ENCODE results near the gene TTC1. TPM values are rescaled to one million over a fixed set of nuclear protein-coding genes. Genes with fewer than 3 reads are reported as not detected.

The TTC1 gene
- total RNA-seq, 2 experiments from 2014 or later = 50.1 to 51.6 TPM

DNA sequence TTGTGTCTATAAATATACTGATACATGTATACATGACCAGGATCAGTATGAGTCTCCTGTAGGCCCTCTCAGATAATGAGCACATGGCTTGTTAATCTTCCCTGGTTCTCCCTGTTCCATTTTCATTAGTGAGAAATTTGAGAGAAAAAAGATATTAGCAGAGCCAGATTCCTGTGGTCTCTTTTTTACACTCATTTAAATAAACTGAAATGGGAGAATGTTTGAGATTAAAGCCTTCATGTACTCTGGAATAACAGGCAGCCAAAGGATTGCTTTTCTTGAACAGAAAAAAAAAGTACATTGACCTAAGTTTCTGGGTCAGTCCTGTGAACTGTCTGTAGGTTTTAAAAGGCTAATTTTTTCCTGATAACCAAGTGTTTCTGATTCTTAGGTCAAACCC lies 66.1 kb downstream of the TTC1 start:
- no peaks in the 10 kb centered on the region for H3K9me3 Mint-ChIP-seq (ENCODE audit: insufficient read depth)
- ChIA-PET CTCF (no interaction called here), POLR2A (no interaction called here)
- no peak overlapping the region for H3K4me3 Mint-ChIP-seq
- no peak for ATAC-seq
- no peak for DNase-seq
- H3K27ac Mint-ChIP-seq = no peak overlapping the region
- H3K36me3 Mint-ChIP-seq (ENCODE audit: low read depth) = peaks cover 7% of the 10 kb centered on the region
- H3K27me3 Mint-ChIP-seq (ENCODE audit: low read depth) = no peaks in the 10 kb centered on the region
- H3K4me1 Mint-ChIP-seq (ENCODE audit: low read depth) = peaks cover 2% of the 10 kb centered on the region

DNA sequence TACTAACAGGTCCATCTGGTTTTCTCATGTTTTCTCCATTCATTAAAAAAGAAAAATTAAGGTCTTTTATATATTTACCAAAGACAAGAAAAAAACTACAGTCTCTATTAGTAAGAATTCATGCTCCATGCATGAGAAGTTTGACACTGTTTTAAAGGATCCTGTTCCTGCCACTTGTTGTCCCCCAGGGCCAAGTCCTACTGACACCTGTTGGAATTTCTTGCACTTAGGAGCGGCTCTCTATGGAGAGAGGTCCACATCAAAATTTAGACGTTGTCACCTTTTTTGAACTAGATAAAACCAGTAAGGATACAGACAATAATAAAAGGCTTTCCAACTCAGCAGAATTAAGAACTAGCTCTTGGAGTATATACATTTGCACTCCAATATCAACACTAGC lies 68.1 kb downstream of the TTC1 start:
- no peak for ATAC-seq
- H3K27me3 Mint-ChIP-seq (ENCODE audit: low read depth) = no peaks in the 10 kb centered on the region

DNA sequence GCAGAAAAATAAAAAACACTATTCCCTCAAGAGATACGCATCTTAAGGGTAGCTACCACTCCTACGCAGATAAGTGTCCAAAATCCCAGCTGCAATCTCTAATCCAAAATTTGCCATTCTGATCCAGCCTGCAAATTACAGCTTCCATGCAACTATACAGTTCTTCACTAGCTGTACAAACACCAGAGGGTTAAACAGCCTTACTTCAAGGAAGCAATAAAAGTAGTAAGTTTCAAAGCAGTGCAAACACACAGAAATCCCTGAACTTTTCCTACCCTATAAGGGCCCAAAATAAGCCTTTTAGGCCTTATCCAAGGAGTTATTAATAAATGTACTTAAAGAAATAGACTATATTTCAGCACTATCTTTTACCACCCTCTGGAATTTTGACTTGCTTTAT lies 70.8 kb downstream of the TTC1 start:
- DNase-seq (no peak), ATAC-seq (no peak)
- POLR2A ChIA-PET = no interaction called here
- no peaks in the 10 kb centered on the region for H3K27me3 Mint-ChIP-seq (ENCODE audit: low read depth)
- CTCF ChIA-PET = interaction anchor here (1.0 to 2.7 kb wide), 9 partner anchors 9 to 311 kb away, joined by 3 to 14 read pairs (median 5); no protein-coding TSS in a partner anchor
- no peaks in the 10 kb centered on the region for H3K9me3 Mint-ChIP-seq (ENCODE audit: insufficient read depth)
- H3K36me3 Mint-ChIP-seq (ENCODE audit: low read depth) = peaks cover 3% of the 10 kb centered on the region
- no peaks in the 10 kb centered on the region for H3K4me1 Mint-ChIP-seq (ENCODE audit: low read depth)
- H3K4me3 Mint-ChIP-seq = no peak overlapping the region
- H3K27ac Mint-ChIP-seq = no peak overlapping the region

More for the DNA sequence above, 68.1 kb downstream of the TTC1 start:
- ChIA-PET POLR2A (no interaction called here), CTCF (no interaction called here)
- Mint-ChIP-seq H3K9me3 (ENCODE audit: insufficient read depth) (no peaks in the 10 kb centered on the region), H3K36me3 (ENCODE audit: low read depth) (peaks cover 5% of the 10 kb centered on the region), H3K4me1 (ENCODE audit: low read depth) (peaks cover 2% of the 10 kb centered on the region), H3K27ac (no peak overlapping the region), H3K4me3 (no peak overlapping the region)
- DNase-seq = no peak

DNA sequence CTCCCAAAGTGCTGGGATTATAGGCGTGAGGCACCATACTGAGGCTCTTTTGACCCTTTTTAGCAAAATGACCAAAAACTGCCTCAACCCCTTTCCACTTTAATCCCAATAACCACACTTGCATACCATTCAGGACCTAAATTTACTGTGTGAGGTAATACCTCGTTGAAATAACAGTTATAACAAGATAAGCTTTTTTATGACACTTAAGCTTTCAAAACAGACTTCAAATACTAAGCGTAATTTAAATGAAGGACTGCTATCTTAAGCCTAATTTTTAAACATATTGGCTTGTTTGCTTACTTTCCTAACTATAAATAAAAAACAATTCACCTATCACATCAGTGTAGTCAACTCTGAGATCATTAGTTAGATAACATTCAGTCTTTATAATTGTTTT lies 72.6 kb downstream of the TTC1 start:
- no peak overlapping the region for H3K4me3 Mint-ChIP-seq
- CTCF ChIA-PET = interaction anchor here (1.0 to 2.7 kb wide), 12 partner anchors 10 to 310 kb away, joined by 3 to 14 read pairs (median 6); no protein-coding TSS in a partner anchor
- H3K36me3 Mint-ChIP-seq (ENCODE audit: low read depth) = peaks cover 3% of the 10 kb centered on the region
- no peaks in the 10 kb centered on the region for H3K27me3 Mint-ChIP-seq (ENCODE audit: low read depth)
- POLR2A ChIA-PET = no interaction called here
- H3K9me3 Mint-ChIP-seq (ENCODE audit: insufficient read depth) = no peaks in the 10 kb centered on the region
- DNase-seq (no peak), ATAC-seq (no peak)
- no peaks in the 10 kb centered on the region for H3K4me1 Mint-ChIP-seq (ENCODE audit: low read depth)
- no peak overlapping the region for H3K27ac Mint-ChIP-seq

DNA sequence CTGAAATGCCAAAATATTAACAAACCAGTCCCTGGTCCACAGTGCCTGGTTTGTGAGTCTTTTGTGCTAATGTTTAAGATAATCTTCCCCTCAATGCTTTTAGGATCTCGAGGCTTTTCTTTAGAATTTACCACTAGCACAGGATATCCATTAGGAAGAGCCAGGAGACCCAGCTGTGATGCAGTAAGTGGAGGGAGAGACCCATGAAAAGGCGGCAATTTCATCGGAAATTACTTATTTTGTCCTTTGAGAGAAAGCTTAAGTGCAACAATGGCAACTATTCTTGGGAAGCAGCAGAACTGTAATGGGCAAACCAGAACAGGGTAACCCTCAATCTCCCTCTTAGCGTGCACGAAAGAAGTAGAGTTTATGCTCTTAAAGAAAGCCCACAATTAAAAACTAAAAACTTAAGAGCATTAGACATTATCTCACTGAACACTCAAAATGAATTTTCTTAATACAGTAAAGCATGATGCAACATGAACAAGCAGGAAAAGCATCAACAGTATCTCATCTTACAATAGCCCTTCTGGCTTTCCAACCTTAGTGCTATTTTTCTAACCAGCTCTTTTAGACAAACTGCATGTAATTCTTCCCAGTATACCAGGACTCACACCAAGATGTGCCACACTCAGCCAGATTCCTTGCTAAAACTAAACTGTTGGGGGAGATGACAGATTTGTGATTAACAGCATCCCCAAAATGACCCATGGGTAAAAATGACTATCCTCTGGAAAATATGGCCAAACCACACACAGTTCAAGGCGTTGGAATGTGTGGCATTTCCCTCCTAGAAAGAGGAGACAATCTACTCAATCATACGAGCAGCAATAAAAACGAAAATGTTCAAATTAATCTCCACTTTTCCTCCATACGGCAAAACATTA lies 73.9 kb downstream of the TTC1 start:
- DNase-seq (no peak), ATAC-seq (no peak)
- Mint-ChIP-seq H3K9me3 (ENCODE audit: insufficient read depth) (no peaks in the 10 kb centered on the region), H3K36me3 (ENCODE audit: low read depth) (no peaks in the 10 kb centered on the region), H3K4me3 (no peak overlapping the region), H3K27me3 (ENCODE audit: low read depth) (no peaks in the 10 kb centered on the region), H3K4me1 (ENCODE audit: low read depth) (no peaks in the 10 kb centered on the region), H3K27ac (no peak overlapping the region)
- ChIA-PET POLR2A (no interaction called here), CTCF (interaction anchor here (1.2 kb wide), 1 partner anchor 61 kb away, joined by 3 read pairs; no protein-coding TSS in a partner anchor)

DNA sequence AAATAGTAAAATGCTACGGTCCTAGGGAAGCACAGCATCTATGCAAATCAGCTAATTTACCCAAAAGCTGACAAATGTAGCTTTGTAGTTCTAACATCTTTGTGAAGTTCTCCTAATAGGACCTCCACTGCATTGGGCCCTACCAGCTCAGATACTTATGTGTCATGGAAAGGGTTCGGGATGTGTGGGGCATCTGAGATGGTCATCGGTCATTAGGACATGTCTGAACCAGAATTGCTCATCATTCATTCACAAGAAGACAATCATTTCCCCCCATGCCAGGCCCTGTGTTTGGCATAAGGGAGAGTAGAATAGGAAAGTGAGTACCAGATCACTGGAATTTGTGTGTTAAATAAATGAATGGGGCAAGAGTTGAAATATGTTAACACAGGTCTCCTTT lies 74.6 kb downstream of the TTC1 start:
- H3K9me3 Mint-ChIP-seq (ENCODE audit: insufficient read depth) = no peaks in the 10 kb centered on the region
- DNase-seq (no peak), ATAC-seq (no peak)
- H3K27ac Mint-ChIP-seq = no peak overlapping the region
- no peaks in the 10 kb centered on the region for H3K27me3 Mint-ChIP-seq (ENCODE audit: low read depth)
- ChIA-PET POLR2A (no interaction called here), CTCF (interaction anchor here (1.2 kb wide), 1 partner anchor 62 kb away, joined by 3 read pairs; no protein-coding TSS in a partner anchor)
- no peaks in the 10 kb centered on the region for H3K36me3 Mint-ChIP-seq (ENCODE audit: low read depth)
- no peak overlapping the region for H3K4me3 Mint-ChIP-seq
- H3K4me1 Mint-ChIP-seq (ENCODE audit: low read depth) = no peaks in the 10 kb centered on the region

DNA sequence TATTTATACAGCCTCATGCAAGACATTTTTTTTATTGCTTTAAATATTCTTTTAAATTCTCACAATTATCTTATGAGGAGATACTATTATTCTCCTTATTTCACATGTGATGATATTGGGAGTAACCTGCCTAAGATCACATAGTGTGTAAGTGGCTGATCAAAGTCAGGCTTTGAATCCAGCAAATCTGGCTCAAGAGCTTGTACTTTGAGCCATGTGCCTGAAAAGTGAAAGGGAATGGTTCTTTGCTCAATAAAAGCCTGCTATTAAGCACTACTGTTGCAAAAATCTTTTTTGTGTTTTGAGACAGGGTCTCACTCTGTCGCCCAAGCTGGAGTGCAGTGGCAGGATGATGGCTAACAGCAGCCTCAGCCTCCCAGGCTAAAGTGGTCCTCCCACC lies 75.2 kb downstream of the TTC1 start:
- no peaks in the 10 kb centered on the region for H3K27me3 Mint-ChIP-seq (ENCODE audit: low read depth)
- H3K9me3 Mint-ChIP-seq (ENCODE audit: insufficient read depth) = no peaks in the 10 kb centered on the region
- no peak for ATAC-seq
- DNase-seq = no peak
- no peak overlapping the region for H3K4me3 Mint-ChIP-seq
- no peaks in the 10 kb centered on the region for H3K36me3 Mint-ChIP-seq (ENCODE audit: low read depth)
- ChIA-PET POLR2A (no interaction called here), CTCF (interaction anchor here (1.2 kb wide), 1 partner anchor 63 kb away, joined by 3 read pairs; no protein-coding TSS in a partner anchor)
- H3K4me1 Mint-ChIP-seq (ENCODE audit: low read depth) = no peaks in the 10 kb centered on the region
- H3K27ac Mint-ChIP-seq = no peak overlapping the region

DNA sequence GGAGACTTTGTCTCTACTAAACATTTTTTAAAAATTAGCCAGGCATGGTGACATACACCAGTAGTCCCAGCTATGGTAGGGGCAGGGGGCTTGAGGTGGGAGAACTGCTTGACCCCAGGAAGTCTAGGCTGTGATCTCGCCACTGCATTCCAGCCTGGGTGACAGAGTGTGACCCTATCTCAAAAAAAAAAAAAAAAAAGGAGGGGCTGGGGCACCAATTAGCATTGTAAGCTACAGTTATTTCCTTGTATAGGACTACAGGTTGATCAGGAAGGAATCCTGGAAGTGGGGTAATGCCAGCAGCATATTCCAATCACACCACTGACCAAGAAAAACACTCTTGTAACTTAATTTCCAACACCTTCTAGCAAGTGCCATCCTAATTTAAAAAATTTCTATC lies 78.3 kb downstream of the TTC1 start:
- peaks cover 8% of the 10 kb centered on the region for H3K36me3 Mint-ChIP-seq (ENCODE audit: low read depth)
- H3K27ac Mint-ChIP-seq = no peak overlapping the region
- no peak overlapping the region for H3K4me3 Mint-ChIP-seq
- no peaks in the 10 kb centered on the region for H3K27me3 Mint-ChIP-seq (ENCODE audit: low read depth)
- ChIA-PET CTCF (no interaction called here), POLR2A (no interaction called here)
- DNase-seq (no peak), ATAC-seq (no peak)
- H3K4me1 Mint-ChIP-seq (ENCODE audit: low read depth) = peaks cover 1% of the 10 kb centered on the region
- H3K9me3 Mint-ChIP-seq (ENCODE audit: insufficient read depth) = no peaks in the 10 kb centered on the region

DNA sequence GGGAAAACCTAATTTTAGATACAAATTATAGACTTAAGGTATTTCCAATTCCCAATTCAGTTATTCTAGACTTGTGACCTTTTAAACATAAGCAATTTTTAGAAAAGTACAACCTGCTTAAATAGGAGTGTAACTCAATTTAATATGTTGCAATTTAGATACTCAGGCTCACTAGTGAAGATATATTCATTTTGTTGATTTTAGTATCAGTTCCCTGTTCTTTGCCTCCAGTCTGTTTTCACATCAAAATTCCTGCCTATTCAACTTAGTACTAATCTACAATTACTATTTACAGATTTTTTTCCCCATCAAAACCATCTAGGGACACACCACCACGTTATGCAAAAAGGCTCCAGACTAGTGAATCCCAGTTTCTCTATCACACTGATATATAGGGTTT lies 79.9 kb downstream of the TTC1 start:
- H3K4me1 Mint-ChIP-seq (ENCODE audit: low read depth) = peaks cover 17% of the 10 kb centered on the region
- ATAC-seq (no peak), DNase-seq (no peak)
- CTCF ChIA-PET = interaction anchor here (1.0 kb wide), 1 partner anchor 9 kb away, joined by 3 read pairs; no protein-coding TSS in a partner anchor
- H3K9me3 Mint-ChIP-seq (ENCODE audit: insufficient read depth) = no peaks in the 10 kb centered on the region
- no peaks in the 10 kb centered on the region for H3K27me3 Mint-ChIP-seq (ENCODE audit: low read depth)
- no peak overlapping the region for H3K4me3 Mint-ChIP-seq
- POLR2A ChIA-PET = no interaction called here
- H3K27ac Mint-ChIP-seq = no peak overlapping the region
- H3K36me3 Mint-ChIP-seq (ENCODE audit: low read depth) = peaks cover 24% of the 10 kb centered on the region

DNA sequence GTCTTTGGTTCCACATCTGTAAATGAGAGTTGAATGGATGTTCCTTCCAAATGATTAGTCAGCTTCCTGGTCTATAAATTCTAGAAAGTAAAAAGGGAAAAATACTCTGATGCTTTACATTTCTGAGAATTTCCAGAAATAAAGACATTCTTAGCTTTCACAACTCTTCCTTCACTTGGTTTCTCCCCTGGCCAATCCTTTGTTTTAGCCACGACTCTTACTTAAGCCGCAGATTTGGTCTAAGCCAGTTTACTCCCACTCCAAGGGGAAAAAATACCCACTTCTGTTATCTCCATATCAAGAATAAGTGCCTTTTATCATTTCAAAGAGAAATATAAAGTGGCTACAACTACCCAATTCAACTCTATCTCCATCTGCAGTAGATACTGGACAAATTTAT lies 80.6 kb downstream of the TTC1 start:
- POLR2A ChIA-PET = no interaction called here
- DNase-seq (no peak), ATAC-seq (no peak)
- no peak overlapping the region for H3K4me3 Mint-ChIP-seq
- no peak overlapping the region for H3K27ac Mint-ChIP-seq
- peaks cover 31% of the 10 kb centered on the region for H3K36me3 Mint-ChIP-seq (ENCODE audit: low read depth)
- H3K27me3 Mint-ChIP-seq (ENCODE audit: low read depth) = no peaks in the 10 kb centered on the region
- CTCF ChIA-PET = interaction anchor here (0.7 to 1.0 kb wide), 2 partner anchors 9 to 288 kb away, joined by 3 to 4 read pairs; no protein-coding TSS in a partner anchor
- no peaks in the 10 kb centered on the region for H3K9me3 Mint-ChIP-seq (ENCODE audit: insufficient read depth)
- H3K4me1 Mint-ChIP-seq (ENCODE audit: low read depth) = peaks cover 24% of the 10 kb centered on the region

DNA sequence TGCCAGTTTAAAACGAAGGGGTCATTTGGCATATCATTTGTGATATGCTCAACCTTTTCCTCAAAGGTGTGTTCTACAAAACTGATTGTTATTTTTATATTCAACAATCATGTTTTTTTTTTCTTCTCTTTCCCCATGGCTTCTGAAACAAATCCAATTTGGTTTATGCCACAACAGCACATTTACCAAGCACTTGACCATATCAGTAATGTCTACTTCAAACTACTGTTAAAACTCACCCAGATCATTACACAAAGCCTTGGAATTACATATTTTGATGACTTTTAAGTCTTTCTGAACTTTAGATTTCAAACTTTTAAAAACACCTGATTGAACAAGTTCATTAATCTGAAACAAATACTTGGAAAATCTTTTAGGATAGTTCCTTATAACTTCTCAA lies 81.1 kb downstream of the TTC1 start:
- ATAC-seq = no peak
- no peaks in the 10 kb centered on the region for H3K27me3 Mint-ChIP-seq (ENCODE audit: low read depth)
- H3K36me3 Mint-ChIP-seq (ENCODE audit: low read depth) = peaks cover 33% of the 10 kb centered on the region
- H3K9me3 Mint-ChIP-seq (ENCODE audit: insufficient read depth) = no peaks in the 10 kb centered on the region
- H3K4me3 Mint-ChIP-seq = no peak overlapping the region
- no peak for DNase-seq
- H3K4me1 Mint-ChIP-seq (ENCODE audit: low read depth) = peaks cover 27% of the 10 kb centered on the region
- CTCF ChIA-PET = interaction anchor here (0.7 kb wide), 1 partner anchor 289 kb away, joined by 4 read pairs; no protein-coding TSS in a partner anchor
- POLR2A ChIA-PET = no interaction called here
- H3K27ac Mint-ChIP-seq = no peak overlapping the region

DNA sequence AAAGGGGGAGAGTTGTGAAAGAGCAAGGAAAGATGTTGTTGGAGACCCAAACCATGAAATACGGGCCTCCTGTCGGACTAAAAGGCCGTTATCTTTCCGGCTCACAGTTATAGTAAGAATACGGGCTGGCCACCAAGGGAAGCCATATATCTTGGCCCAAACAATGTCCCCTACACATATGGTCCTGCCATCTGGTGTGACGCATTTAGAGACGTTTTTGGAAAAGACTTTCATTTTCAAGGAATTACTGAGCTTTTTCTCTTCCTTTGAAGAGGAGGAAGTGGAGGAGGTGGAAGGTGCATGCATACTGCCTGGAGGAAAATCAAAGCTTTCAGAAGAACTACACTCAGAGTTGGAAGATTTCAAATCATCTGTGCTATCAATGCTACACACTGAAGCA lies 83.6 kb downstream of the TTC1 start:
- peaks cover 36% of the 10 kb centered on the region for H3K36me3 Mint-ChIP-seq (ENCODE audit: low read depth)
- ATAC-seq (no peak), DNase-seq (no peak)
- H3K9me3 Mint-ChIP-seq (ENCODE audit: insufficient read depth) = no peaks in the 10 kb centered on the region
- POLR2A ChIA-PET = no interaction called here
- no peak overlapping the region for H3K27ac Mint-ChIP-seq
- CTCF ChIA-PET = interaction anchor here (1.5 to 2.8 kb wide), 2 partner anchors 12 to 70 kb away, joined by 4 to 14 read pairs; no protein-coding TSS in a partner anchor
- H3K4me1 Mint-ChIP-seq (ENCODE audit: low read depth) = peaks cover 30% of the 10 kb centered on the region
- no peak overlapping the region for H3K4me3 Mint-ChIP-seq
- H3K27me3 Mint-ChIP-seq (ENCODE audit: low read depth) = no peaks in the 10 kb centered on the region

All from activated CD8-positive, alpha-beta T cell treated with anti-CD3 and anti-CD28 coated beads, Interleukin-2, amount 10 ng/mL, durations not matched to agents 7 days and 5 days (primary cell).